Measurements from ENCODE around the gene SNRNP48.

DNA sequence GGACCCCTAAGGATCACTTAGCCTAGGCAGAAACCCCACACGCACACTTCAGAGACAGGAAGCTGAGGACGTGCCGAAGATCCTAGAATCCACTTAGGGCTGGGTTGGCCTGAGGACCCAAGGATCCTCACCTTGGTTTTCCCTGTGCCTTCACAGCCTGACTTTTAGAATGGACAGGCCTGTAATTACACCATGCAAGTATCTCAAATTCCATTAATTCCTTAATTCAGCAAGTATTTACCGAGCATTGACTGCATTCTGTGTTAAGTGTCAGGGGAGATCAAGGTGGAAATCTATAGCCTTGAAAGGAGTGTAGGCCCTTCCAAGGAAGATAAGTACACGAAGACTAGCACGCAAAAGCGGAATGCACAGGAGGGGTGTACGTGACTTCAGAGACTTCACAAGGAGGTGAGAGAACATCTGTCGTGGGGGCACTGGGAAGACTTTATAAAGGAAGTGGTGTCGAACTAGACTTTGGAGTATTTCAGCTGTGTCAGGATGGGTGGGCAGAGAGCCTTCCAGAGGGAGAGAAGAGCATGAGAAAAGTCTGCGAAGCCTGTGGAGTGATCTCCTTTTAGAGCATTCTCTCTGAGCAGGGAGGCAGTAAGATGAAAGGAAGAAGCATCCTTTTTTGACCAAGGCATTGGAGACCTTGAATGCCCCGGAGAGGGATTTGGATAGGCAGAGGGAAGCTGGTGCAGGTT, 44.5 kb upstream of the SNRNP48 start:
- TF ChIP-seq, protein P1, sequence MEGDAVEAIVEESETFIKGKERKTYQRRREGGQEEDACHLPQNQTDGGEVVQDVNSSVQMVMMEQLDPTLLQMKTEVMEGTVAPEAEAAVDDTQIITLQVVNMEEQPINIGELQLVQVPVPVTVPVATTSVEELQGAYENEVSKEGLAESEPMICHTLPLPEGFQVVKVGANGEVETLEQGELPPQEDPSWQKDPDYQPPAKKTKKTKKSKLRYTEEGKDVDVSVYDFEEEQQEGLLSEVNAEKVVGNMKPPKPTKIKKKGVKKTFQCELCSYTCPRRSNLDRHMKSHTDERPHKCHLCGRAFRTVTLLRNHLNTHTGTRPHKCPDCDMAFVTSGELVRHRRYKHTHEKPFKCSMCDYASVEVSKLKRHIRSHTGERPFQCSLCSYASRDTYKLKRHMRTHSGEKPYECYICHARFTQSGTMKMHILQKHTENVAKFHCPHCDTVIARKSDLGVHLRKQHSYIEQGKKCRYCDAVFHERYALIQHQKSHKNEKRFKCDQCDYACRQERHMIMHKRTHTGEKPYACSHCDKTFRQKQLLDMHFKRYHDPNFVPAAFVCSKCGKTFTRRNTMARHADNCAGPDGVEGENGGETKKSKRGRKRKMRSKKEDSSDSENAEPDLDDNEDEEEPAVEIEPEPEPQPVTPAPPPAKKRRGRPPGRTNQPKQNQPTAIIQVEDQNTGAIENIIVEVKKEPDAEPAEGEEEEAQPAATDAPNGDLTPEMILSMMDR (IDR thresholded peaks at IDR 0.05; ENCODE audit: low read depth, low read length): no peak
- no peak for TF ChIP-seq EZH2phosphoT487 (IDR thresholded peaks at IDR 0.05; ENCODE audit: low read depth)

Data from OCI-LY3 (cell line).